ENCODE data around the gene ATG9B.

The ATG9B gene

GRCh38 chr7:151000897-151001495, 23.3 kb downstream of the ATG9B start:
- POLR2A ChIA-PET: interaction anchor here (1.2 kb wide), 1 partner anchor 9 kb away, joined by 3 read pairs; no protein-coding TSS in a partner anchor
- TF ChIP-seq OVOL3 (tag by site-specific recombination; IDR thresholded peaks at IDR 0.05): no peak
- no peak for TF ChIP-seq ZNF354C (tag by site-specific recombination; IDR thresholded peaks at IDR 0.05; ENCODE audit: borderline replicate concordance, low read depth)
- no peak for TF ChIP-seq ZNF707 (tag by site-specific recombination; IDR thresholded peaks at IDR 0.05)
- TF ChIP-seq ZBTB17 (tag by site-specific recombination; IDR thresholded peaks at IDR 0.05): no peak
- TF ChIP-seq HIC1 (tag by site-specific recombination; IDR thresholded peaks at IDR 0.05): no peak
- no peaks in the 10 kb centered on the region for H3K36me3 ChIP-seq (ENCODE audit: control insufficient read depth in 2 of 2, insufficient read depth in 1 of 2, low read length in 2 of 2)
- no peak overlapping the region for H3K4me3 ChIP-seq (ENCODE audit: low read depth, low read length)
- no peak overlapping the region for H3K27ac ChIP-seq (ENCODE audit: extremely low read depth, low read depth, low read length)
- CTCF ChIA-PET: interaction anchor here (0.7 to 1.5 kb wide), 2 partner anchors 10 kb away, joined by 3 to 4 read pairs; partner anchors contain the start of gene NOS3
- no peaks in the 10 kb centered on the region for H3K4me1 ChIP-seq (ENCODE audit: control insufficient read depth, insufficient read depth, low read length)
- H3K9me3 ChIP-seq (ENCODE audit: control insufficient read depth, insufficient read depth, low read depth, low read length): no peaks in the 10 kb centered on the region

GRCh38 chr7:150999497-151000230, 24.6 kb downstream of the ATG9B start:
- no peaks in the 10 kb centered on the region for H3K4me1 ChIP-seq (ENCODE audit: control insufficient read depth, insufficient read depth, low read length)
- H3K36me3 ChIP-seq (ENCODE audit: control insufficient read depth in 2 of 2, insufficient read depth in 1 of 2, low read length in 2 of 2): no peaks in the 10 kb centered on the region
- CTCF ChIA-PET: interaction anchor here (1.0 kb wide), 1 partner anchor 19 kb away, joined by 4 read pairs; no protein-coding TSS in a partner anchor
- H3K27ac ChIP-seq (ENCODE audit: extremely low read depth, low read depth, low read length): no peak overlapping the region
- POLR2A ChIA-PET: no interaction called here
- no peak overlapping the region for H3K4me3 ChIP-seq (ENCODE audit: low read depth, low read length)
- TF ChIP-seq ZFHX2 (tag by site-specific recombination; conservative IDR thresholded peaks at IDR 0.05): peak; percentile 98
- TF ChIP-seq KLF9 (tag by site-specific recombination; IDR thresholded peaks at IDR 0.05; ENCODE audit: low read depth): 0 out of 2 replicates have a peak, but pooled peaks have one; percentile 31
- TF ChIP-seq ZNF133 (tag by site-specific recombination; IDR thresholded peaks at IDR 0.05): no peak
- no peak for TF ChIP-seq SP3 (tag by site-specific recombination; IDR thresholded peaks at IDR 0.05)
- no peak for TF ChIP-seq ZNF221 (tag by site-specific recombination; IDR thresholded peaks at IDR 0.05; ENCODE audit: borderline replicate concordance)
- TF ChIP-seq EGR2 (tag by site-specific recombination; IDR thresholded peaks at IDR 0.05; ENCODE audit: low read depth): peak; percentile 98
- TF ChIP-seq ZNF184 (tag by site-specific recombination; IDR thresholded peaks at IDR 0.05): no peak
- no peak for TF ChIP-seq ZNF2 (tag by site-specific recombination; IDR thresholded peaks at IDR 0.05)
- TF ChIP-seq ZNF391 (tag by site-specific recombination; IDR thresholded peaks at IDR 0.05; ENCODE audit: borderline replicate concordance, low read depth): no peak
- no peak for TF ChIP-seq ZNF148 (tag by site-specific recombination; IDR thresholded peaks at IDR 0.05; ENCODE audit: borderline replicate concordance)
- no peak for TF ChIP-seq ZNF513 (tag by site-specific recombination; IDR thresholded peaks at IDR 0.05)
- no peak for TF ChIP-seq ZBTB44 (tag by site-specific recombination; IDR thresholded peaks at IDR 0.05)
- TF ChIP-seq ZNF16 (tag by site-specific recombination; IDR thresholded peaks at IDR 0.05; ENCODE audit: low read depth): no peak
- no peak for TF ChIP-seq ZNF266 (tag by site-specific recombination; IDR thresholded peaks at IDR 0.05; ENCODE audit: low read depth)
- TF ChIP-seq SP7 (tag by site-specific recombination; IDR thresholded peaks at IDR 0.05): no peak
- no peak for TF ChIP-seq ZNF670 (tag by site-specific recombination; IDR thresholded peaks at IDR 0.05; ENCODE audit: low read depth)
- TF ChIP-seq SALL2 (tag by site-specific recombination; IDR thresholded peaks at IDR 0.05; ENCODE audit: borderline replicate concordance): no peak
- TF ChIP-seq ZNF514 (tag by site-specific recombination; IDR thresholded peaks at IDR 0.05): no peak
- no peak for TF ChIP-seq GLIS1 (tag by site-specific recombination; IDR thresholded peaks at IDR 0.05)
- TF ChIP-seq ZNF658 (tag by site-specific recombination; IDR thresholded peaks at IDR 0.05): no peak
- no peaks in the 10 kb centered on the region for H3K9me3 ChIP-seq (ENCODE audit: control insufficient read depth, insufficient read depth, low read depth, low read length)

Data from HEK293 (cell line).